NCI-H1092 (cell line): Measurements from ENCODE around the gene ACTL7B.
"Not testable (repeated sequence)": the region's sequence is repeated elsewhere in the genome, so short reads cannot be mapped to it uniquely, and the experiment has no call there.

Experiments
- DNase-seq: peaks from one replicate; lab custom pipeline; 2025; lab: John Stamatoyannopoulos, UW

The ACTL7B gene

GRCh38 chr9:108855888-108856287, at the start of gene ACTL7B:
TSS of gene ACTL7B (minus strand) at chr9:108855986. CDS start at chr9:108855930, 56 bp downstream.
- no peak for DNase-seq

- no peak for DNase-seq
Measured at GRCh38 chr9:108905494-108905893, 49.7 kb upstream of the ACTL7B start.

- no peak for DNase-seq
Measured at GRCh38 chr9:108904161-108904560, 48.4 kb upstream of the ACTL7B start.

GRCh38 chr9:108903420-108904103, 47.8 kb upstream of the ACTL7B start:
- no peak for DNase-seq

- DNase-seq: no peak
Measured at GRCh38 chr9:108900176-108900575, 44.4 kb upstream of the ACTL7B start.

GRCh38 chr9:108899023-108899695, 43.4 kb upstream of the ACTL7B start:
- not testable (repeated sequence) for DNase-seq

GRCh38 chr9:108897324-108898096, 41.7 kb upstream of the ACTL7B start:
- no peak for DNase-seq

- no peak for DNase-seq
Measured at GRCh38 chr9:108894225-108894997, 38.6 kb upstream of the ACTL7B start.

GRCh38 chr9:108889649-108890067, 33.9 kb upstream of the ACTL7B start:
- DNase-seq: no peak

GRCh38 chr9:108886594-108887271, 30.9 kb upstream of the ACTL7B start:
- DNase-seq: not testable (repeated sequence)

GRCh38 chr9:108885643-108886348, 30.0 kb upstream of the ACTL7B start:
- peak; percentile 56 for DNase-seq

GRCh38 chr9:108884701-108885100, 28.9 kb upstream of the ACTL7B start:
- no peak for DNase-seq

- no peak for DNase-seq
Measured at GRCh38 chr9:108883085-108883484, 27.3 kb upstream of the ACTL7B start.

- no peak for DNase-seq
Measured at GRCh38 chr9:108882052-108882888, 26.5 kb upstream of the ACTL7B start.

- no peak for DNase-seq
Measured at GRCh38 chr9:108880738-108881316, 25.0 kb upstream of the ACTL7B start.

- no peak for DNase-seq
Measured at GRCh38 chr9:108877524-108877923, 21.7 kb upstream of the ACTL7B start.

GRCh38 chr9:108876425-108876824, 20.6 kb upstream of the ACTL7B start:
- DNase-seq: no peak

- DNase-seq: no peak
Measured at GRCh38 chr9:108874058-108874788, 18.4 kb upstream of the ACTL7B start.
